Endodermal cell (in vitro differentiated cells): Measurements from ENCODE around the gene ORAI3. TPM values are rescaled to one million over a fixed set of nuclear protein-coding genes. Genes with fewer than 3 reads are reported as not detected.
A peak's percentile ranks its signal among the peaks of the same experiment; 100 is the strongest.

Experiments used
- DNase-seq: peaks from one replicate; pipeline ENCODE4 v3.0.0-alpha.2; 2017
- H3K27ac ChIP-seq: 2 replicates; pipeline ENCODE4 v1.5.1; 2013; ENCODE audit warnings: mild to moderate bottlenecking, low read depth, low read length, moderate library complexity
- H3K27me3 ChIP-seq: 2 replicates; pipeline ENCODE4 v1.6.1; 2013; ENCODE audit warnings: mild to moderate bottlenecking, low read length, moderate library complexity; ENCODE audit not compliant: insufficient read depth, control insufficient read depth, poor library complexity, severe bottlenecking
- H3K36me3 ChIP-seq: 2 replicates; pipeline ENCODE4 v1.7.0; 2013; ENCODE audit warnings: mild to moderate bottlenecking, low read length, moderate library complexity; ENCODE audit not compliant: control insufficient read depth, insufficient read depth
- H3K4me1 ChIP-seq: one replicate; pipeline ENCODE4 v1.7.0; 2013; ENCODE audit warnings: low read length; ENCODE audit not compliant: control insufficient read depth, insufficient read depth
- H3K4me3 ChIP-seq: 2 replicates; pipeline ENCODE4 v1.5.1; 2013; ENCODE audit warnings: mild to moderate bottlenecking, low read length, moderate library complexity
- H3K9ac ChIP-seq: 2 replicates; pipeline ENCODE4 v1.6.1; 2013; ENCODE audit warnings: mild to moderate bottlenecking, low read length, moderate library complexity; ENCODE audit not compliant: poor library complexity, severe bottlenecking; ENCODE audit errors: extremely low read depth
- H3K9me3 ChIP-seq: 2 replicates; pipeline ENCODE4 v1.6.1; 2013; ENCODE audit warnings: mild to moderate bottlenecking, low read length, moderate library complexity; ENCODE audit not compliant: control insufficient read depth
- H3K27ac Mint-ChIP-seq: 2 replicates; pipeline ENCODE4 v1.8.0; 2020; ENCODE audit warnings: mixed read lengths
- H3K27me3 Mint-ChIP-seq: 2 replicates; pipeline ENCODE4 v1.8.0; 2021; ENCODE audit warnings: mild to moderate bottlenecking, mixed read lengths; ENCODE audit not compliant: insufficient read depth
- H3K36me3 Mint-ChIP-seq: 2 replicates; pipeline ENCODE4 v1.8.0; 2020; ENCODE audit warnings: low read depth, mixed read lengths
- H3K4me1 Mint-ChIP-seq: 2 replicates; pipeline ENCODE4 v1.8.0; 2020; ENCODE audit warnings: mixed read lengths
- H3K4me3 Mint-ChIP-seq: 2 replicates; pipeline ENCODE4 v1.8.0; 2020; ENCODE audit warnings: mild to moderate bottlenecking, moderate library complexity, mixed read lengths
- H3K9me3 Mint-ChIP-seq: 2 replicates; pipeline ENCODE4 v1.8.0; 2020; ENCODE audit warnings: mild to moderate bottlenecking, mixed read lengths
- CTCF ChIP-seq: fragments of 200-600 bp; sonication (generic); conservative IDR thresholded peaks from 2 replicates; pipeline ENCODE4 v1.5.0; 2021; ENCODE audit warnings: antibody characterized with exemption, mild to moderate bottlenecking
- WGBS, 2 experiments: methylation state at CpG; one replicate each; pipeline versions ENCODE4 v1.1.5 to v1.1.7; 2013; ENCODE audit warnings: missing lambda C conversion rate in 2 of 2, mixed read lengths in 1 of 2; ENCODE audit not compliant: insufficient coverage in 1 of 2, insufficient read length in 1 of 2; 5-methylcytosine and 5-hydroxymethylcytosine counted together
- total RNA-seq, 2 donors: library from RNA; stranded (reverse); fragmentation: NEBNext Ultra II Directional in 1 of 2; extraction: Animal tissue kit (Norgen Biotek cat#: 25700) in 1 of 2; gene quantifications; 2 replicates in 1 of 2; 3 replicates in 1 of 2; pipeline ENCODE4 v1.2.1, GENCODE V29; 2021

The ORAI3 gene
- total RNA-seq, 2 donors from 2014 or later: 16.9 to 17.7 TPM

- H3K36me3 Mint-ChIP-seq: no peaks in the 10 kb centered on the region
- 76 to 81% methylated on average over 2 to 6 of the region's 6 CpGs for WGBS, 2 experiments
- peak overlapping the region; percentile 58 for H3K4me3 ChIP-seq
- no peaks in the 10 kb centered on the region for H3K27me3 ChIP-seq
- peak overlapping the region; percentile 41 for H3K4me3 Mint-ChIP-seq
- no peaks in the 10 kb centered on the region for H3K9me3 ChIP-seq
- H3K4me1 ChIP-seq: no peaks in the 10 kb centered on the region
- no peak overlapping the region for H3K27ac Mint-ChIP-seq
- peaks cover 8% of the 10 kb centered on the region for H3K4me1 Mint-ChIP-seq
- H3K9ac ChIP-seq: no peak overlapping the region
- no peaks in the 10 kb centered on the region for H3K36me3 ChIP-seq
- no peak for TF ChIP-seq CTCF
- no peaks in the 10 kb centered on the region for H3K9me3 Mint-ChIP-seq
- H3K27ac ChIP-seq: peak overlapping the region; percentile 63
- no peak for DNase-seq
- peaks cover 2% of the 10 kb centered on the region for H3K27me3 Mint-ChIP-seq
Observed at GRCh38 chr16:30901201-30902028, 47.5 kb upstream of the ORAI3 start.

GRCh38 chr16:30902029-30902972 lies 46.6 kb upstream of the ORAI3 start:
- peak overlapping the region; percentile 95 for H3K27ac Mint-ChIP-seq
- Histone ChIP-seq H3K36me3 (no peaks in the 10 kb centered on the region), H3K27me3 (no peaks in the 10 kb centered on the region), H3K4me1 (no peaks in the 10 kb centered on the region), H3K27ac (peak overlapping the region; percentile 85), H3K9me3 (no peaks in the 10 kb centered on the region), H3K4me3 (peak overlapping the region; percentile 58), H3K9ac (peak overlapping the region; percentile 34)
- peak; percentile 88 for DNase-seq
- peaks cover 5% of the 10 kb centered on the region for H3K4me1 Mint-ChIP-seq
- peak; percentile 27 for TF ChIP-seq CTCF
- WGBS, 2 experiments: 15 to 38% methylated on average over 24 to 98 of the region's 99 CpGs
- no peaks in the 10 kb centered on the region for H3K9me3 Mint-ChIP-seq
- H3K4me3 Mint-ChIP-seq: peak overlapping the region; percentile 59
- peaks cover 5% of the 10 kb centered on the region for H3K27me3 Mint-ChIP-seq
- no peaks in the 10 kb centered on the region for H3K36me3 Mint-ChIP-seq

- no peak overlapping the region for H3K9ac ChIP-seq
- peak overlapping the region; percentile 85 for H3K27ac ChIP-seq
- 94 to 96% methylated on average over 2 to 4 of the region's 4 CpGs for WGBS, 2 experiments
- no peaks in the 10 kb centered on the region for H3K27me3 ChIP-seq
- no peak overlapping the region for H3K4me3 ChIP-seq
- Mint-ChIP-seq H3K9me3 (no peaks in the 10 kb centered on the region), H3K36me3 (no peaks in the 10 kb centered on the region), H3K4me1 (peaks cover 4% of the 10 kb centered on the region), H3K27me3 (peaks cover 5% of the 10 kb centered on the region), H3K4me3 (peak overlapping the region; percentile 59), H3K27ac (peak overlapping the region; percentile 95)
- H3K9me3 ChIP-seq: no peaks in the 10 kb centered on the region
- H3K36me3 ChIP-seq: no peaks in the 10 kb centered on the region
- TF ChIP-seq CTCF: no peak
- no peak for DNase-seq
- H3K4me1 ChIP-seq: no peaks in the 10 kb centered on the region
Observed at GRCh38 chr16:30903002-30903401, 45.9 kb upstream of the ORAI3 start.
